PFSK-1 (cell line): ENCODE results near the gene B3GNT3.

ENCODE experiments used
- FOXP2 ChIP-seq: optimal IDR thresholded peaks from 2 replicates; pipeline ENCODE3; 2011; ENCODE audit warnings: borderline replicate concordance, control low read depth, inconsistent platforms; ENCODE audit not compliant: insufficient read depth; ENCODE audit errors: extremely low read length, extremely low read depth
- POLR2AphosphoS5 ChIP-seq: IDR thresholded peaks from 2 replicates; pipeline ENCODE4 v1.6.1; 2012; ENCODE audit warnings: low read depth, mild to moderate bottlenecking, control low read depth, low read length, moderate library complexity
- REST ChIP-seq, 2 experiments: IDR thresholded peaks; 2 replicates each; pipeline versions ENCODE4 v1.6.1 to v1.8.0; 2011 to 2012; ENCODE audit warnings: low read depth in 2 of 2, low read length in 2 of 2, control low read depth in 1 of 2, inconsistent platforms in 1 of 2, mild to moderate bottlenecking in 1 of 2, moderate library complexity in 1 of 2; ENCODE audit not compliant: insufficient read depth in 1 of 2
- SIN3A ChIP-seq: IDR thresholded peaks from 2 replicates; pipeline ENCODE4 v1.6.1; 2012; ENCODE audit warnings: mild to moderate bottlenecking, low read length, moderate library complexity, borderline replicate concordance; ENCODE audit not compliant: insufficient read depth
- TAF1 ChIP-seq: IDR thresholded peaks from 2 replicates; pipeline ENCODE4 v1.6.1; 2012; ENCODE audit warnings: low read length, control low read depth, borderline replicate concordance; ENCODE audit not compliant: insufficient read depth

GRCh38 chr19:17826508-17827056 is 31.6 kb downstream of the B3GNT3 start:
- no peak for TF ChIP-seq REST (IDR thresholded peaks at IDR 0.05; ENCODE audit: insufficient read depth in 1 of 2, low read depth in 2 of 2, low read length in 2 of 2)
- no peak for TF ChIP-seq TAF1
- no peak for TF ChIP-seq POLR2AphosphoS5
- TF ChIP-seq SIN3A: no peak
- no peak for TF ChIP-seq FOXP2
